K562 (cell line): ENCODE data around the gene RACK1. TPM values are rescaled to one million over a fixed set of nuclear protein-coding genes. Genes with fewer than 3 reads are reported as not detected.
A peak's percentile ranks its signal among the peaks of the same experiment; 100 is the strongest.

ENCODE experiments used
- MAZ ChIP-seq, 2 experiments: fragments of 450-650 bp in 1 of 2; sonication (generic) in 1 of 2; formaldehyde crosslinking; IDR thresholded peaks in 1 of 2; conservative IDR thresholded peaks in 1 of 2; 2 replicates each; pipeline versions ENCODE4 v1.4.0 to v1.5.0; 2020; ENCODE audit warnings: mild to moderate bottlenecking in 1 of 2, missing genetic modification reagents in 1 of 2
- PHB ChIP-seq: fragments of 250-450 bp; sonication (Bioruptor Pico); IDR thresholded peaks from 2 replicates; pipeline ENCODE4 v1.5.0; 2021
- POLR2H ChIP-seq: IDR thresholded peaks from 2 replicates; pipeline ENCODE4 v1.6.1; 2016; ENCODE audit warnings: missing genetic modification characterization, low read depth, mild to moderate bottlenecking, control low read depth, missing compliant biosample characterization, moderate library complexity
- SIN3B ChIP-seq: fragments of 450-650 bp; IDR thresholded peaks from 2 replicates; pipeline ENCODE4 v1.6.1; 2017; ENCODE audit warnings: low read depth, mild to moderate bottlenecking, moderate library complexity
- TAF7 ChIP-seq: fragments of 450-650 bp; IDR thresholded peaks from 2 replicates; pipeline ENCODE4 v1.6.1; 2016; ENCODE audit warnings: missing genetic modification characterization, missing compliant biosample characterization
- TEAD1 ChIP-seq, 2 experiments: fragments of 450-650 bp in 1 of 2; sonication (generic) in 1 of 2; formaldehyde crosslinking; IDR thresholded peaks; 2 replicates each; pipeline versions ENCODE4 v1.4.0 to v1.8.0; 2020 to 2022; ENCODE audit warnings: mild to moderate bottlenecking in 2 of 2, missing genetic modification reagents in 1 of 2
- ZNF3 ChIP-seq: fragments of 250-450 bp; sonication (Bioruptor Pico); IDR thresholded peaks from 2 replicates; pipeline ENCODE4 v1.5.0; 2021; ENCODE audit warnings: mild to moderate bottlenecking, moderate library complexity
- ZNF766 ChIP-seq: fragments of 200-800 bp; sonication (Bioruptor generic); conservative IDR thresholded peaks from 2 replicates; pipeline ENCODE4 v1.6.1; 2016; ENCODE audit warnings: missing genetic modification characterization, missing compliant biosample characterization
- polyA plus RNA-seq, 8 experiments: library from polyadenylated mRNA; depleted of rRNA in 4 of 8; stranded (reverse) in 5 of 8; unstranded in 3 of 8; fragments of >200 nt; fragmentation: Nextera tagmentation in 2 of 8; fragmentation: Illumina TruSeq in 1 of 8; extraction: Ambion mirVana in 2 of 8; extraction: Trizol in 1 of 8; gene quantifications; 2 replicates each; pipeline versions ENCODE4 v1.2.1 to v1.2.3, GENCODE V29; 2011 to 2014; ENCODE audit warnings: inconsistent platforms in 1 of 8, missing spikeins in 1 of 8
- total RNA-seq, 7 experiments: library from RNA; depleted of rRNA in 6 of 7; stranded (reverse); fragments of >200 nt in 6 of 7; fragmentation: Illumina TruSeq in 2 of 7; extraction: Trizol in 2 of 7; gene quantifications; 2 replicates each; pipeline versions ENCODE4 v1.2.1 to v1.2.3, GENCODE V29; 2011 to 2021; ENCODE audit warnings: low replicate concordance in 1 of 7
- TF ChIP-seq, protein P1 (sequence below): sonication (generic); formaldehyde crosslinking; IDR thresholded peaks from 2 replicates; pipeline ENCODE4 v1.8.0; 2023; ENCODE audit warnings: missing genetic modification reagents, mild to moderate bottlenecking, borderline replicate concordance
- TF ChIP-seq, protein P2 (sequence below): fragments of 450-650 bp; IDR thresholded peaks from 2 replicates; pipeline ENCODE4 v1.6.1; 2014; ENCODE audit warnings: low read depth, mild to moderate bottlenecking, moderate library complexity, borderline replicate concordance
- TF ChIP-seq, protein P3 (sequence below): fragments of 250-450 bp; sonication (Bioruptor Pico); IDR thresholded peaks from 2 replicates; pipeline ENCODE4 v1.8.0; 2022; ENCODE audit warnings: inconsistent platforms, mild to moderate bottlenecking, moderate library complexity, borderline replicate concordance
- TF ChIP-seq, protein P4 (sequence below): fragments of 450-650 bp; formaldehyde crosslinking; conservative IDR thresholded peaks from 2 replicates; pipeline ENCODE4 v1.4.0; 2022; ENCODE audit warnings: mild to moderate bottlenecking, missing genetic modification characterization

The RACK1 gene
- total and polyA plus RNA-seq, 9 of the 15 experiments (the other 6 are each of a cell fraction or from before 2014, with no cell fraction given): 2,303 to 5,311 (median 3,833) TPM

DNA sequence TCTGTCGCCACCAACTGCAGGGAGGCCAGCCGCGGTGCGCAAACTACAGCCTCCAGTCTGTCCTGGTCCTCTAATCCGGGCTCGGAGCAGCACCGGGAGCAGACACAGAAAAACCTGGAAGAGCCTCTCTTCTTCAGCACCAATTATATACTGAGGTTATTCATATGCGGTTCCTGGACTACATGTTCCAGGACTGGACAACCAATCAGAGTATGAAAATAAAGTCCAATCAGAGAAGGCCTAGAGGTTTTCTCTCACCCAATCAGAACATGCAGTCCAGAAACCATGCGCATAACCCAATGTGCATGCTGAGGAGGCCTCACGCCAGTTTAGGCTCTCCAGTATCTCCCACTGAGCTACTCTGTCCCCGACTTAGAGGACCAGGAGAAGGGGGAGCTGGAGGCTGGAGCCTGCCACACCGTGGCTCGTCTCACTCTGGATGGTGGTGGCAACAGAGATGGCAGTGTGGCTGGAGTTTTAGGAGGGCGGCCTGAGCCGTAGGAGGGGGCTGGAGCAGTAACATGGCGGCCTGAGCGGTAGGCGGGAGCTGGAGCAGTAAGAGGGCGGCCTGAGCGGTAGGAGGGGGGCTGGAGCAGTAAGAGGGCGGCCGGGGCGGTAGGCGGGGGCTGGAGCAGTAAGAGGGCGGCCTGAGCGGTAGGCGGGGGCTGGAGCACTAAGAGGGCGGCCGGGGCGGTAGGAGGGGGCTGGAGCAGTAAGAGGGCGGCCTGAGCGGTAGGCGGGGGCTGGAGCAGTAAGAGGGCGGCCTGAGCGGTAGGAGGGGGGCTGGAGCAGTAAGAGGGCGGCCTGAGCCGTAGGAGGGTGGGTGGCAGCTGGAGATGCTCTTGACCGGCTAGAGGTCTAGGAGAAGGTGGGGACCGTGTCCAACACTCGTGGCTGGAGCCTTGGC is 37.6 kb upstream of the RACK1 start (continued):
- TF ChIP-seq, protein P1, sequence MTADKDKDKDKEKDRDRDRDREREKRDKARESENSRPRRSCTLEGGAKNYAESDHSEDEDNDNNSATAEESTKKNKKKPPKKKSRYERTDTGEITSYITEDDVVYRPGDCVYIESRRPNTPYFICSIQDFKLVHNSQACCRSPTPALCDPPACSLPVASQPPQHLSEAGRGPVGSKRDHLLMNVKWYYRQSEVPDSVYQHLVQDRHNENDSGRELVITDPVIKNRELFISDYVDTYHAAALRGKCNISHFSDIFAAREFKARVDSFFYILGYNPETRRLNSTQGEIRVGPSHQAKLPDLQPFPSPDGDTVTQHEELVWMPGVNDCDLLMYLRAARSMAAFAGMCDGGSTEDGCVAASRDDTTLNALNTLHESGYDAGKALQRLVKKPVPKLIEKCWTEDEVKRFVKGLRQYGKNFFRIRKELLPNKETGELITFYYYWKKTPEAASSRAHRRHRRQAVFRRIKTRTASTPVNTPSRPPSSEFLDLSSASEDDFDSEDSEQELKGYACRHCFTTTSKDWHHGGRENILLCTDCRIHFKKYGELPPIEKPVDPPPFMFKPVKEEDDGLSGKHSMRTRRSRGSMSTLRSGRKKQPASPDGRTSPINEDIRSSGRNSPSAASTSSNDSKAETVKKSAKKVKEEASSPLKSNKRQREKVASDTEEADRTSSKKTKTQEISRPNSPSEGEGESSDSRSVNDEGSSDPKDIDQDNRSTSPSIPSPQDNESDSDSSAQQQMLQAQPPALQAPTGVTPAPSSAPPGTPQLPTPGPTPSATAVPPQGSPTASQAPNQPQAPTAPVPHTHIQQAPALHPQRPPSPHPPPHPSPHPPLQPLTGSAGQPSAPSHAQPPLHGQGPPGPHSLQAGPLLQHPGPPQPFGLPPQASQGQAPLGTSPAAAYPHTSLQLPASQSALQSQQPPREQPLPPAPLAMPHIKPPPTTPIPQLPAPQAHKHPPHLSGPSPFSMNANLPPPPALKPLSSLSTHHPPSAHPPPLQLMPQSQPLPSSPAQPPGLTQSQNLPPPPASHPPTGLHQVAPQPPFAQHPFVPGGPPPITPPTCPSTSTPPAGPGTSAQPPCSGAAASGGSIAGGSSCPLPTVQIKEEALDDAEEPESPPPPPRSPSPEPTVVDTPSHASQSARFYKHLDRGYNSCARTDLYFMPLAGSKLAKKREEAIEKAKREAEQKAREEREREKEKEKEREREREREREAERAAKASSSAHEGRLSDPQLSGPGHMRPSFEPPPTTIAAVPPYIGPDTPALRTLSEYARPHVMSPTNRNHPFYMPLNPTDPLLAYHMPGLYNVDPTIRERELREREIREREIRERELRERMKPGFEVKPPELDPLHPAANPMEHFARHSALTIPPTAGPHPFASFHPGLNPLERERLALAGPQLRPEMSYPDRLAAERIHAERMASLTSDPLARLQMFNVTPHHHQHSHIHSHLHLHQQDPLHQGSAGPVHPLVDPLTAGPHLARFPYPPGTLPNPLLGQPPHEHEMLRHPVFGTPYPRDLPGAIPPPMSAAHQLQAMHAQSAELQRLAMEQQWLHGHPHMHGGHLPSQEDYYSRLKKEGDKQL (CRISPR knock-in tag): no peak
- TF ChIP-seq POLR2H: peak; percentile 95
- peak in 1 of 2 experiments; percentile 52; a peak in 1 of 4 replicates for TF ChIP-seq TEAD1 (CRISPR knock-in tag; IDR thresholded peaks at IDR 0.05)
- peak; percentile 81 for TF ChIP-seq TAF7 (tag)
- TF ChIP-seq MAZ (CRISPR knock-in tag; conservative IDR thresholded peaks at IDR 0.05 in 1 of 2, IDR thresholded peaks at IDR 0.05 in 1 of 2): peak; percentile 88 to 97
- TF ChIP-seq, protein P2, sequence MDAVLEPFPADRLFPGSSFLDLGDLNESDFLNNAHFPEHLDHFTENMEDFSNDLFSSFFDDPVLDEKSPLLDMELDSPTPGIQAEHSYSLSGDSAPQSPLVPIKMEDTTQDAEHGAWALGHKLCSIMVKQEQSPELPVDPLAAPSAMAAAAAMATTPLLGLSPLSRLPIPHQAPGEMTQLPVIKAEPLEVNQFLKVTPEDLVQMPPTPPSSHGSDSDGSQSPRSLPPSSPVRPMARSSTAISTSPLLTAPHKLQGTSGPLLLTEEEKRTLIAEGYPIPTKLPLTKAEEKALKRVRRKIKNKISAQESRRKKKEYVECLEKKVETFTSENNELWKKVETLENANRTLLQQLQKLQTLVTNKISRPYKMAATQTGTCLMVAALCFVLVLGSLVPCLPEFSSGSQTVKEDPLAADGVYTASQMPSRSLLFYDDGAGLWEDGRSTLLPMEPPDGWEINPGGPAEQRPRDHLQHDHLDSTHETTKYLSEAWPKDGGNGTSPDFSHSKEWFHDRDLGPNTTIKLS: peak; percentile 48; the same call in 1 of the 2 replicates
- peak; percentile 65; the same call in 1 of the 2 replicates for TF ChIP-seq SIN3B
- TF ChIP-seq, protein P3, sequence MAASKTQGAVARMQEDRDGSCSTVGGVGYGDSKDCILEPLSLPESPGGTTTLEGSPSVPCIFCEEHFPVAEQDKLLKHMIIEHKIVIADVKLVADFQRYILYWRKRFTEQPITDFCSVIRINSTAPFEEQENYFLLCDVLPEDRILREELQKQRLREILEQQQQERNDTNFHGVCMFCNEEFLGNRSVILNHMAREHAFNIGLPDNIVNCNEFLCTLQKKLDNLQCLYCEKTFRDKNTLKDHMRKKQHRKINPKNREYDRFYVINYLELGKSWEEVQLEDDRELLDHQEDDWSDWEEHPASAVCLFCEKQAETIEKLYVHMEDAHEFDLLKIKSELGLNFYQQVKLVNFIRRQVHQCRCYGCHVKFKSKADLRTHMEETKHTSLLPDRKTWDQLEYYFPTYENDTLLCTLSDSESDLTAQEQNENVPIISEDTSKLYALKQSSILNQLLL (CRISPR knock-in tag): no peak
- TF ChIP-seq, protein P4, sequence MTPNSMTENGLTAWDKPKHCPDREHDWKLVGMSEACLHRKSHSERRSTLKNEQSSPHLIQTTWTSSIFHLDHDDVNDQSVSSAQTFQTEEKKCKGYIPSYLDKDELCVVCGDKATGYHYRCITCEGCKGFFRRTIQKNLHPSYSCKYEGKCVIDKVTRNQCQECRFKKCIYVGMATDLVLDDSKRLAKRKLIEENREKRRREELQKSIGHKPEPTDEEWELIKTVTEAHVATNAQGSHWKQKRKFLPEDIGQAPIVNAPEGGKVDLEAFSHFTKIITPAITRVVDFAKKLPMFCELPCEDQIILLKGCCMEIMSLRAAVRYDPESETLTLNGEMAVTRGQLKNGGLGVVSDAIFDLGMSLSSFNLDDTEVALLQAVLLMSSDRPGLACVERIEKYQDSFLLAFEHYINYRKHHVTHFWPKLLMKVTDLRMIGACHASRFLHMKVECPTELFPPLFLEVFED (CRISPR knock-in tag): 0 out of 2 replicates have a peak, but pooled peaks have one; percentile 28
- no peak for TF ChIP-seq ZNF3 (CRISPR knock-in tag)
- 0 out of 2 replicates have a peak, but pooled peaks have one; percentile 55 for TF ChIP-seq ZNF766 (CRISPR knock-in tag)
- no peak for TF ChIP-seq PHB (CRISPR knock-in tag)
